HG03066 (cell line): ENCODE data around the gene ABTB2.

Experiments used
- ATAC-seq: cut with Tn5 transposase; IDR thresholded peaks from one replicate; pipeline ENCODE4 v1.9.1; 2021; ENCODE audit warnings: low read depth; ENCODE audit not compliant: unreplicated experiment

Gene ABTB2

GRCh38 chr11:34268906-34269430, 88.8 kb downstream of the ABTB2 start:
- ATAC-seq, result no peak

GRCh38 chr11:34267417-34267816, 90.4 kb downstream of the ABTB2 start:
- ATAC-seq, result no peak

DNA sequence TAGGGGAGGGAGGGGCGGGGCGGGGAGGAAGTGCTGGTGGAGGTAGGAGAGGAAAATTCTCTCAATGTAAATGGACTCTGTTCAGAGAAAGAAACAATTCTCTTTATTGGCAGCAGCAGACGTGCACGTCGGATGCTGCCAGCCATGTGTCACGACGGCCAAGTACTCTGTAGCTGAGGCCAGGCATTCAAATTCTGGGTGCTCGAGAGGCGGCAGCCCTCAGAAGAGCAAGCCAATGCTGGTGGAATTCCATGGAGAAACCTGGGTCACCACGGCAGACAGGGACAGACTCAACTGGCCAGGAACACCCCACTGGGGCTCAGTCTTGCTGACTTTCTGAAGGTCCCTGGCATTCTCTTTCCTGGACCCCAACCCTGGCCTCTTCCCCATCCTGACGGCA, 90.8 kb downstream of the ABTB2 start:
- no peak for ATAC-seq

- ATAC-seq, result no peak
These were observed 91.5 kb downstream of the ABTB2 start for GRCh38 chr11:34266090-34266912.

DNA sequence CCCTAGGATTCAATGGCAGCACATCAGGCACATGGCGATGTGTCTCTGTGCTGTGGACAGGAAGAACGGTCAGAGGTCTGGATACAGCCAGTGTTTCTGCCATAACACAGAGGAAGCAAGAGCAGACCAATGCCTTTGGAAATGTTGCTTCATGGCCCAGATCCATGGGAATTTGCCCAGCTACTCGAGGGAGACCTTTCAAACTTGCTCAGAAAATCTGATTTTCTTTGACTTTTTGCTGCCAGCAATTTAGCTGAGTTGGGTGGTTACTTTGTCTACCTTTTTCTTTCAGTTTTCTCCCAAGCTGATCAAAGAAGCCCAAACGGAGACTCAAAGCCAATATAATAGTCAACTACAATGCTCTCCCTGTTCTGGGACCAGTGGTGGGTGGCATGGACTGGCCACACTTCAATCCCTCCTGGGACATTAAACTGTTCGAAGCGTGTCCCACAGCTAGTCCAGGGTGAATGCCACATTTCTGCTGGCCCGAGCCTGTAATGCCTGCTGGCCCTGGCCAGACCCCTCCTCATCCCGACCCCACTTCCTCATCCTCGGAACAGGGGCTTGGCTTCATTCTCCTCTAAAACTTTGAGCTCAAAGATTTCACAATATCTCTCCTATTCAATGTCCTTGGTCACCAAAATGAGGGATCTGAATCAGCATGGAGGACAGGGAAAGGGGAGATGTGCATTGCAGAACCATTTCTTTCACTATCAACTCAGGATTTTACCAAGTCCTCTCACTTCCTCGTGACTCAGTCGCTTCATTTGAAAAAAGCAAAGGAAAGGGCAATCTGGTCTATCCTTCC, 93.3 kb downstream of the ABTB2 start:
- ATAC-seq, result no peak

DNA sequence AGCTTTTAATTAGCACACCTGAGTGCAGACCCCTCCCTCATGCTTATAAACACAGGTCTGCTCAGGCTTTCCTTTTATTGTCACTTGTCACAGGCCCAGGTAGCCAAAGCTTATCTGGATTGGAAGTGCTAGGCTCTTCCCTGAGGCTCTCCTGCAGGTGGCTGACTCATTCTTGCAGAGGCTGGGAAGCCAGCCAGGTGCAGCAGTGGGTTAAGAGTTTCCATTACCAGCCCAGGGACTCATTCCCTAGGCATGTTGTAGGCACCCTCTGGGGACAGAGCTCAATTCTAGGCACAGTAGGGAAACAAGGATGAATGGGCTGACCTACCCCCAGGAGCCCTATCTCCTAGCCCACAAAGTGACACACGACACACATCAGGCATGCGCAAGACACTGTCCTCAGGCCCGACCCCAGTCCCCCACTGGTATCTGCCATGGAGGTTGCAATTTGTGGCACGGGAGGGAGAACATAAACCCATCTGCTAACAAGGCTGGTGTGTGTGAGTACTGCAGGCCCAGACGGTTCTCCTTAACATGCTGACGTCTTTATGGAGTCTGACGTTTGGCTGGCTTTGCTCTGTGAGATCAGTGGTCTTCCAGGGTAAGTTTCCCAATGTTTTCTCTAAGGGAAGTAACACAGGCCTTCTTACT, 94.2 kb downstream of the ABTB2 start:
- no peak for ATAC-seq

DNA sequence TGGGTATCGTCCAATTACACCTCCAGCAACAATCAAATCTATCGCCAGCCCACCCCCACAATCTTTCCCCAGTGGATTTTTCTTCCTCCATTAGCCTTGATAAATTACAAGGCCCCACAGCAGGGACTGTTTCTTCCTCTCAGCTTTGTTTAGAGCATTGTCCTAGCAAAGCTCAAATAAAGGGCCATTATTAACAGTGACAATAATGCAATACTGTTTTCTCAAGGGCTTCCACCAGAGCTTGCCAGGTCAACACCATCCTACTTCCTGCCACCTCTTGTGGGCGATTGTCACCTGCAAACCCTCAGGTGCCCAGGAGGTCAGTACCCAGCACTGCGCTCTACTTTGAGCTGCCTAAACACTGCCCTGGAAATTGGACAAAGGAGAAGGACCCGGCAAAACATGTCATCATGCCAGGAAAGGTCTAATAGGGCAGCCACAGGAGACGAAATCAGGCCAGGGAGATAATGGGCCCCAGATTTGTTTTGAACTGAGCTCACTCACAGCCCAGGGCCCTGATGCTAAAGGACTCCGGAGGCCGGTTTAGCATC, 95.2 kb downstream of the ABTB2 start:
- no peak for ATAC-seq

GRCh38 chr11:34261820-34262219, 96.0 kb downstream of the ABTB2 start:
- ATAC-seq, result no peak

DNA sequence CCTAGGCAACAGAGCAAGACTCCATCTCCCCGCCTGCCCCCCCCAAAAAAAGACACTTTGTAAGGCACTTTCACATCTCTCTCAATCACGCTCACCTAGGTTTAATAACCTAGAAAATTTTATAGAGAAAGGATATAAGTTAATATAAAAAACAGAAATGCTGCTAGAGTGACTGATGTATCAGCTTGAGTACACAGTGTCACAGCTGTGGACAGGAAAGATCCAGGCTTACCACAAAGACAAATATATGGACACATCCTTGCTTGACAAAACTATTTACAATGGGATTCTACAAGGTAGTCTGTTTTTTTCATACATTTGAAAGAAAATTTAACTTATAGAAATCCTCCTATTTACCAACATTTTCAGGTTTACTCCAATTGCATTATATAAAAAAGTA, 96.7 kb downstream of the ABTB2 start:
- ATAC-seq, result no peak

DNA sequence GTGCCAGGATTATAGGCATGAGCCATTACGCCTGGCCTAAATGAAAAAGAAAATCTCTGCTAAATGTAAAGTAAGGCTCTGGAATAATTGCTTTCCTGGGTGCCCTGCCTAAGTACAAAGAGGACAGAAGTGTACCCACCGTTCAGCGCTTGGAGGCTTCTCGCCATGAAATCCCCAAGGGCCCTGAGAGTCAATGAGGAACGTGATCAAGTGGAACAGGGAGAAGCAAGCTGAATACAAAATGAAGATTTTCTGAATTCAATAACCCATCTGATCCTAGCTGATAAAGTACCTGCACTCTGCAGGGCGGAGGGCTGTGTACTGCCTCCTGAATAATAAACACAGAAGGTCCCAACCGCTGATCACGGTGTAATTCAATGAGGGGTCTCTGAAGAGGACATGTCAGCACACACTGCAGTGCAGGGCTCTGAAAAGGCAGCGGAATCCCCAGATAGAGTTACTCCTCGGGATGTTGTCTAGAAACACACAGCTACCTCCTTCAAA, 97.7 kb downstream of the ABTB2 start:
- ATAC-seq, result no peak

DNA sequence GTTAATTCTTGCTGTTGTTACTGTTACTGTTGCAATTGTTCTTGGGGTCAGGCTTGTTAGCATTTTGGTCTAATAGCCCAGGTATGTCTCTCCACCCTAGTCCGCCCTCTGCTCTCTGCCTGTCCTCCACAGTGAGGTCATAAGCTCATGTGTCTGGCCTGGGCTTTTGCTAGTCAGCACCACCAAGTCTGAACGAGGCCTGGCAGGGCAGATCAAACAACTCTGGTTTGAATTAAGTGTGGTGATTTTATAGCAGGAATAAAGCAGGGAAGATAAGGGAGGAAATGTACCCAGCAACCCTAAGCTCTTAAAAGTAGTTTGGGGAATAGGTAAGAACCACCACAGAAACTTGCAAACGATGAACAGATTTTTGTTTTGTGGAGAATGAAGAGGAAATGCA, 98.7 kb downstream of the ABTB2 start:
- ATAC-seq, result no peak

DNA sequence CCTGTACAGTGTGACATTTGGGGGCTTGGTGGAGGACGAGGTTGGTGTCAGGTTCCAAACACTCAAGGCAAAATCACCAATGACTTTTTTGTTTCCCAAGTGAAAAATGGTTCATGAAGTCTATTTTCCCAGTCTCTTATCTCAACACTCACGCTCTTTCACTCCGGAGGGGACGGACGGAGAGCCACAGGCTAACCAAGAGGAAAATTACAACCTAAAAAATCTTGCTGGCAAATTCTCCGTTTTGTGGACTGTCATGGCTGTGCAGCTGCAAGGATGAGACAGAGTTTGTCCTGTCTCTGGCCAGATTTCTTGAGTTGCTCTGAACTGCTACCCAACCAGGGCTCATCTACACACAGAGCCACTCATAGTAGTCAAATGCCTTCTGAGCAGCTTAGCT, 101.2 kb downstream of the ABTB2 start:
- ATAC-seq, result no peak

GRCh38 chr11:34256150-34256549, 101.7 kb downstream of the ABTB2 start:
- ATAC-seq, result no peak

GRCh38 chr11:34255101-34255500, 102.7 kb downstream of the ABTB2 start:
- no peak for ATAC-seq

- ATAC-seq, result no peak
These were observed 103.8 kb downstream of the ABTB2 start for GRCh38 chr11:34254011-34254410.

GRCh38 chr11:34252651-34253050, 105.2 kb downstream of the ABTB2 start:
- ATAC-seq, result no peak

DNA sequence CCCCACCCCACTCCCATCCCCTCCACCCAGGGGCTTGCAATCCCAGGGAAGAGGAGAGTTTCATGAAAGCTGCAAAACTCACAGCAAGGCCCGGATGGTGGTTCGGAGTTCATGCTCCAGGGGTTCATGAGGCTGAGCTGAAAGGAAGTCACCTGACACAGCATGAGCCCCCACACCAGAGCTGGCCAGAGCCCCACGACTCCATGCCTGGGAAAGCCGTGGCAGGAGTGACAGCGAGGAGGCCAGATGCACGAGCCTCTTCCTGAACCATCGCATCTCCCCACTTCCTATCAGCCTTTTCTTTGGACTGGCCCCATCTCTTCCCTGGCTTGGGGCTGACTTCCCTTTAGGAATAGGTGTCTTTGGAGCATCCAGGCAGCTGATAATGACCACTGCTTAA, 105.8 kb downstream of the ABTB2 start:
- no peak for ATAC-seq

DNA sequence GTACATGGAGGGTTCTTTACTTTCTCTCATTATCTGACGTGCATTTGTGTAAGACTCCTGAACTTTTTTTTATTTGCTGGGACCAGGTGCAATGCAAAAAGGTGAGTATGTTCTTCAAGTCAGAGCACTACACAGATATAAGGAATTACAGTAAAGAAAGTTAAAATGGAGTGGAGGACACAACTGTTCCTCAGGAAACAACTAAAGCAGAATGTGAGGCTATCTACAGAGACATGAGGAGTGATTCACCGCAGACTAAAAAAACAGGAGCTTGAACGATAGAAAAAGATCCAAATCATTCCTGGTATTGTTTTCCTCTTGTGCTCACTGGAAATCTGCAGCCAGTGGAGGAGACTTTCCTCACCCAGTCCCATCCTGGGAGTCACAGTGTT, 106.2 kb downstream of the ABTB2 start:
- ATAC-seq, result no peak

DNA sequence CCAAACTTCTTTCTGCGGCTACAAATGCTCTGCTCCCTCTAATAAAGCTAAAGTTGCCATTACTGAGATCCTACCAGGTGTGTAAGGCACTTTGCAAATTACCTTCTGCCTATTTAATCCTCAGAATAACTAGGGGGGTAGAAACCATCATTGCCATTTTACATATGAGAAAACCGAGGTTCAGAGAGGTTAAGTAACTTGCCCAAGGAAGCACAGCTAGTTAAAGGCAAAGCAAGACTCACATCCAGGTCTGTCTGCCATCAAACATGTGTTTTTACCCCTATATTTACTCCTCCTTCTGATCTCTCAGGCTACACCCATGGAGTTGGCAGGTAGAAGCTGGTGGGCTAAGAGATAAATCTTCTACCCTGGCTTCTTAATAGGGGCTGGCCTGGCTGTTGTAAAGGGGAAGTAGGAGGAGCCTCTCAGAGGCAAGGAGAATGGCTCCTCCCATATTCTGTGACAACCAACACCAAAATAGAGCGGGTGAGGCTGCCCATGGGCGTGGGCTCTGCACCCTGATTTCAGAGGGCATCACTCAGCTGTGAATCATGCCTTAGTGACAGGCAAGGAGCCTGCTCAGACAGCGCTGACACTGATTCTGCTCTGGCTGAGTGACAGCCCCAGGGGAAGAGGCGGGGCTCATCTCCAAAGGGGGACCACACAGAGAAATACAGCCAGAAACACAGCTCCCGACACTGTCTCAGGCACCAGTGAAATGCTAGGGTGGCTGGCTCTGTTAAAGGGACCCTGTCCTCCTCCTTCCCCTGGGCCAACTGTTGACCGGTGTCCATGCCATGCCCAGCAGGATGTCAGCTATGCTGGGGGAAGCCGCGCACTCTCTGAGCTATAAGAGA, 106.8 kb downstream of the ABTB2 start:
- ATAC-seq, result peak; percentile 74

- ATAC-seq, result no peak
These were observed 107.6 kb downstream of the ABTB2 start for GRCh38 chr11:34250211-34250610.
